OCI-LY7 (cell line): ENCODE measurements around the gene ACADL. TPM values are rescaled to one million over a fixed set of nuclear protein-coding genes. Genes with fewer than 3 reads are reported as not detected.

Experiments used
- BruUV-seq: library from RNA; stranded (reverse); fragments of 400-500 nt; replicated peaks from 2 replicates; lab custom pipeline; 2021; lab: Mats Ljungman, UMichigan
- CTCF ChIA-PET: fragments of 300-600 bp; sonication (Branson Sonifier 250); formaldehyde crosslinking; loops from one replicate; lab custom pipeline; 2022; ENCODE audit warnings: antibody characterized with exemption; ENCODE audit not compliant: unreplicated experiment; lab: Charles Lee
- POLR2A ChIA-PET: fragments of 300-600 bp; sonication (Branson Sonifier 250); formaldehyde crosslinking; loops from one replicate; lab custom pipeline; 2022; ENCODE audit warnings: antibody characterized with exemption; lab: Charles Lee
- DNase-seq: peaks from one replicate; pipeline ENCODE4 v3.0.0-alpha.2; 2015; ENCODE audit warnings: low spot score
- H2AFZ ChIP-seq: fragments of 200-600 bp; sonication (generic), shearing (Covaris generic); 2 replicates; pipeline ENCODE4 v1.6.1; 2014; ENCODE audit warnings: mild to moderate bottlenecking, antibody characterized with exemption, low read length, moderate library complexity
- H3K27ac ChIP-seq: fragments of 200-600 bp; sonication (generic); 2 replicates; pipeline ENCODE4 v1.5.1; 2014; ENCODE audit warnings: mixed run types, low read depth, mild to moderate bottlenecking, moderate library complexity, low read length, inconsistent platforms; ENCODE audit not compliant: poor library complexity, severe bottlenecking
- H3K36me3 ChIP-seq: fragments of 200-600 bp; sonication (generic); 2 replicates; pipeline ENCODE4 v1.6.1; 2014; ENCODE audit warnings: mild to moderate bottlenecking, antibody characterized with exemption, low read length, moderate library complexity, mixed read lengths; ENCODE audit not compliant: insufficient read depth
- H3K4me1 ChIP-seq: fragments of 200-600 bp; sonication (generic); 2 replicates; pipeline ENCODE4 v1.5.1; 2014; ENCODE audit warnings: mild to moderate bottlenecking, low read length; ENCODE audit not compliant: insufficient read depth, poor library complexity, severe bottlenecking
- H3K4me2 ChIP-seq: fragments of 200-600 bp; sonication (generic); 2 replicates; pipeline ENCODE4 v1.6.1; 2014; ENCODE audit warnings: mild to moderate bottlenecking, low read length
- H3K4me3 ChIP-seq: fragments of 200-600 bp; sonication (generic); 2 replicates; pipeline ENCODE4 v1.5.1; 2014; ENCODE audit warnings: mild to moderate bottlenecking, low read depth, low read length; ENCODE audit not compliant: poor library complexity, severe bottlenecking
- H3K79me2 ChIP-seq: fragments of 200-600 bp; sonication (generic); 2 replicates; pipeline ENCODE4 v1.6.1; 2016; ENCODE audit warnings: low read depth, mild to moderate bottlenecking, low read length, moderate library complexity, mixed read lengths; ENCODE audit not compliant: insufficient read depth
- H3K9me2 ChIP-seq: fragments of 200-600 bp; sonication (generic); 2 replicates; pipeline ENCODE4 v1.6.1; 2016; ENCODE audit warnings: mild to moderate bottlenecking, low read length, mixed read lengths; ENCODE audit not compliant: insufficient read depth
- H3K9me3 ChIP-seq: fragments of 200-600 bp; sonication (generic); 2 replicates; pipeline ENCODE4 v1.6.1; 2014; ENCODE audit warnings: mild to moderate bottlenecking, mixed run types, low read length, mixed read lengths
- H4K20me1 ChIP-seq: fragments of 200-600 bp; sonication (generic); 2 replicates; pipeline ENCODE4 v1.6.1; 2014; ENCODE audit warnings: mild to moderate bottlenecking, antibody characterized with exemption, low read length, moderate library complexity, mixed read lengths; ENCODE audit not compliant: insufficient read depth
- EZH2phosphoT487 ChIP-seq: fragments of 200-600 bp; sonication (generic); IDR thresholded peaks from 2 replicates; pipeline ENCODE4 v1.6.1; 2018; ENCODE audit warnings: low read depth, borderline replicate concordance, mild to moderate bottlenecking, mixed run types, antibody characterized with exemption, low read length, moderate library complexity, mixed read lengths
- intact Hi-C: fragments of 100-400 bp; cut with micrococcal nuclease; formaldehyde crosslinking; loops from one replicate; pipeline ENCODE4 v1.10.0; 2022; ENCODE audit not compliant: unreplicated experiment
- total RNA-seq, 2 experiments: library from RNA; depleted of rRNA in 1 of 2; stranded (reverse); fragments of >200 nt in 1 of 2; shearing (Covaris generic) in 1 of 2; gene quantifications; 2 replicates each; pipeline ENCODE4 v1.2.3, GENCODE V29; 2014 to 2022
- TF ChIP-seq, protein P1 (sequence below): fragments of 200-600 bp; sonication (generic); conservative IDR thresholded peaks from 2 replicates; pipeline ENCODE4 v1.5.1; 2014; ENCODE audit warnings: mild to moderate bottlenecking, antibody characterized with exemption, low read length, moderate library complexity, mixed read lengths

ACADL gene
- total RNA-seq, 2 experiments from 2014 or later = not detected

- DNase-seq = no peak
- Histone ChIP-seq H4K20me1 (no peaks in the 10 kb centered on the region), H3K4me3 (peak overlapping the region; percentile 98), H3K9me3 (no peaks in the 10 kb centered on the region), H3K4me2 (peak overlapping the region; percentile 97), H2AFZ (peak overlapping the region; percentile 28), H3K79me2 (peaks cover 61% of the 10 kb centered on the region), H3K27ac (peak overlapping the region; percentile 87), H3K36me3 (peaks cover 3% of the 10 kb centered on the region; the same call in 1 of the 2 replicates), H3K4me1 (peaks cover 34% of the 10 kb centered on the region), H3K9me2 (no peaks in the 10 kb centered on the region)
- TF ChIP-seq, protein P1, sequence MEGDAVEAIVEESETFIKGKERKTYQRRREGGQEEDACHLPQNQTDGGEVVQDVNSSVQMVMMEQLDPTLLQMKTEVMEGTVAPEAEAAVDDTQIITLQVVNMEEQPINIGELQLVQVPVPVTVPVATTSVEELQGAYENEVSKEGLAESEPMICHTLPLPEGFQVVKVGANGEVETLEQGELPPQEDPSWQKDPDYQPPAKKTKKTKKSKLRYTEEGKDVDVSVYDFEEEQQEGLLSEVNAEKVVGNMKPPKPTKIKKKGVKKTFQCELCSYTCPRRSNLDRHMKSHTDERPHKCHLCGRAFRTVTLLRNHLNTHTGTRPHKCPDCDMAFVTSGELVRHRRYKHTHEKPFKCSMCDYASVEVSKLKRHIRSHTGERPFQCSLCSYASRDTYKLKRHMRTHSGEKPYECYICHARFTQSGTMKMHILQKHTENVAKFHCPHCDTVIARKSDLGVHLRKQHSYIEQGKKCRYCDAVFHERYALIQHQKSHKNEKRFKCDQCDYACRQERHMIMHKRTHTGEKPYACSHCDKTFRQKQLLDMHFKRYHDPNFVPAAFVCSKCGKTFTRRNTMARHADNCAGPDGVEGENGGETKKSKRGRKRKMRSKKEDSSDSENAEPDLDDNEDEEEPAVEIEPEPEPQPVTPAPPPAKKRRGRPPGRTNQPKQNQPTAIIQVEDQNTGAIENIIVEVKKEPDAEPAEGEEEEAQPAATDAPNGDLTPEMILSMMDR = no peak
- TF ChIP-seq EZH2phosphoT487 = no peak
- ChIA-PET CTCF (no interaction called here), POLR2A (interaction anchor here (1.6 kb wide), 1 partner anchor 11 kb away, joined by 7 read pairs; no protein-coding TSS in a partner anchor)
- intact Hi-C loops = loop anchor here (2.0 to 5.0 kb wide), 2 partner anchors 307 to 1902 kb away; partner anchors contain the start of genes LANCL1 and PIKFYVE
- BruUV-seq = no TSS peak
Measured at GRCh38 chr2:210169516-210170195, 55.6 kb downstream of the ACADL start.

DNA sequence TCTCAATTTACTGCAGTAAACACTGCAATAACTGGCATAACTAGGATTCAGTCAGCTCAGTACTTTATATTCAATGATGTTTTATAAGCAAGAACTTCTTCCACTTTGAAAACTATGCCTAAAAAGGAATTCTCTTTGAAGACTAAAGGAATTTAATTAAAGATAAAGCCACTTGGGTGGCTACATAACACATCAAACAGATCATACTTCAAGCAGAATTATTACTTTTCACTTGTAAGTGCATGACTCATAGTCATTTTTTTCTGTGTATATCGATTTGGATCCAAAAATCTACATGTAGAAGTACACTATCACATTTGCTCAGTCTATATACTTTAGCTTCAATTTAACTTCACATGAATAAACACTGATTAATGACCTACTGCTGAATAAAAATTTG is 58.0 kb downstream of the ACADL start:
- H4K20me1 ChIP-seq = no peaks in the 10 kb centered on the region
- H3K9me2 ChIP-seq = no peaks in the 10 kb centered on the region
- H3K4me2 ChIP-seq = no peak overlapping the region; the same call in 1 of the 2 replicates
- H3K27ac ChIP-seq = no peak overlapping the region
- peaks cover 3% of the 10 kb centered on the region; the same call in 1 of the 2 replicates for H3K36me3 ChIP-seq
- no peaks in the 10 kb centered on the region for H3K9me3 ChIP-seq
- no peak overlapping the region for H2AFZ ChIP-seq
- H3K4me3 ChIP-seq = no peak overlapping the region
- peaks cover 30% of the 10 kb centered on the region for H3K4me1 ChIP-seq
- ChIA-PET POLR2A (interaction anchor here (0.5 to 1.6 kb wide), 3 partner anchors 10 to 635 kb away, joined by 3 to 5 read pairs (median 5); no protein-coding TSS in a partner anchor), CTCF (no interaction called here)
- TF ChIP-seq, protein P1 = no peak
- no peak for TF ChIP-seq EZH2phosphoT487
- no peak for DNase-seq
- intact Hi-C loops = no loop called here
- H3K79me2 ChIP-seq = peaks cover 67% of the 10 kb centered on the region
- BruUV-seq = no TSS peak
